Activated CD4-positive, alpha-beta T cell treated with anti-CD3 and anti-CD28 coated beads for 24 hours (primary cell): ENCODE results near the gene ACOT7.
"Not testable (repeated sequence)": the region's sequence is repeated elsewhere in the genome, so short reads cannot be mapped to it uniquely, and the experiment has no call there.

ENCODE experiments used
- DNase-seq, 2 donors: peaks; one replicate each; pipeline ENCODE4 v3.0.0-alpha.2; 2020; ENCODE audit warnings: low read depth in 2 of 2

The ACOT7 gene

DNA sequence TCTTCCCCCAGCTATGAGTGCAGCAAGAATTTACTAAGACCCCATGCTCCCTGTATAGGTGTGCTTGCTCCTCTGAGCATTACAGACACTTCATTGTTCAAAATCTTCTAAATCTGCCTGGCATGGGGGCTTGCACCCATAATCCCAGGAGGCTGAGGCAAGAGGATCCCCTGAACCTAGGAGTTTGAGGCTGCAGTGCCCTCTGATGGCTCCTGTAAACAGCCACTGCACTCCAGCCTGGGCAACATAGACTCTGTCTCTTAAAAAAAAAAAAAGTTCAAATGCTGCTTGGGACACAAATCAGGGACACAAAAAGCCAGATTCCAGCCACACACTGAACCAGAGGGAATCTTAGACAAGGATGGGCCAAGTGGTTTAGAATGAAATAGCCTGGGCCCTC, 3.4 kb upstream of the ACOT7 start:
- no peak for DNase-seq

DNA sequence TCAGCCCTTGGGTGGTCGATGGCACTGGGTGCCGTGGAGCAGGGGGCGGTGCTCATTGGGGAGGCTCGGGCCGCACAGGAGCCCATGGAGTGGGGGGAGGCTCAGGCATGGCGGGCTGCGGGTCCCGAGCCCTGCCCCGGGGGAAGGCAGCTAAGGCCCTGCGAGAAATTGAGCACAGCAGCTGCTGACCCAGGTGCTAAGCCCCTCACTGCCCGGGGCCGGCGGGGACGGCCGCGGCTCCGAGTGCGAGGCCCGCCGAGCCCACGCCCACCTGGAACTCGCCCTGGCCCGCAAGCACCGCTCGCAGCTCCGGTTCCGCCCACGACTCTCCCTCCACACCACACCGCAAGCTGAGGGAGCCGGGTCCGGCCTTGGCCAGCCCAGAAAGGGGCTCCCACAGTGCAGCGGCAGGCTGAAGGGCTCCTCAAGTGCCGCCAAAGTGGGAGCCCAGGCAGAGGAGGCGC, 2.2 kb upstream of the ACOT7 start:
- DNase-seq, result not testable (repeated sequence)

DNA sequence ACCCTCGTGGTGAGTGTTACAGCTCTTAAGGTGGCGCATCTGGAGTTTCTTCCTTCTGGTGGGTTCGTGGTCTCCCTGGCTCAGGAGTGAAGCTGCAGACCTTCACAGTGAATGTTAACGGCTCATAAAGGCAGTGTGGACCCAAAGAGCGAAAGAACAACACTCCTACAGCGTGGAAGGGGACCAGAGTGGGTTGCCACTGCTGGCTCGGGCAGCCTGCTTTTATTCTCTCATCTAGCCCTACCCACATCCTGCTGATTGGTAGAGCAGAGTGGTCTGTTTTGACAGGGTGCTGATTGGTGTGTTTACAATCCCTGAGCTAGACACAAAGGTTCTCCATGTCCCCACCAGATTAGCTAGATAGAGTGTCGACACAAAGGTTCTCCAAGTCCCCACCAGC, 1.6 kb upstream of the ACOT7 start:
- not testable (repeated sequence) for DNase-seq

DNA sequence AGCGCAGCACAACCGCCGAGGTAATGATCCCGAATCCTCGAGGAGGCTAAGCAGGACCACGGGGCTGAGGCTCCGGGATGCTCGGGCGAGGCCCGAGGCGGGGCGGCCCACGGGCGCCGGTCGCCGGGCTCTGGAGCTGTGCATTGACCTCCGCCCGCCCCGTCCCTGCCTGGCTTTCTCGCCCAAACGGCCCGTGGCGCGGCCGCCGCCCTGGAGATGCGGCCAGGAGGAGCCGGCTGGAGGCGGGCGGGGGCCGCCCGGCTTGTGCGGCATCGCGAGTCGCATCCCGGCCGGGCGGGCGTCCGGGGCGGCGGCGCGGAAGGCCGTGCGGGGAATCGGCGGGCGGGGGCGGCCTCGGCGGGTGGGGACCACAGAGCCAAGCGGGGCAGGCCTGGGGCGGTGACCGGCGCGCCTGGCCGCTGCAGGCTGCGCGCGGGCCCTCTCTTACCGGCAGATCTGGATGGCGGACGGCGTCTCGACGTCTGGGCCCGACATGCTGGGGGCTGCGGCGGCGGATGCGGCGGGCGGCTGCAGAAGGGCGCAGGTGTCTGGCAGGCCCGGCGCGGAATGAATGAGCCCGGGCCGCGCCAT, 663 bp downstream of the ACOT7 start:
- no peak for DNase-seq

DNA sequence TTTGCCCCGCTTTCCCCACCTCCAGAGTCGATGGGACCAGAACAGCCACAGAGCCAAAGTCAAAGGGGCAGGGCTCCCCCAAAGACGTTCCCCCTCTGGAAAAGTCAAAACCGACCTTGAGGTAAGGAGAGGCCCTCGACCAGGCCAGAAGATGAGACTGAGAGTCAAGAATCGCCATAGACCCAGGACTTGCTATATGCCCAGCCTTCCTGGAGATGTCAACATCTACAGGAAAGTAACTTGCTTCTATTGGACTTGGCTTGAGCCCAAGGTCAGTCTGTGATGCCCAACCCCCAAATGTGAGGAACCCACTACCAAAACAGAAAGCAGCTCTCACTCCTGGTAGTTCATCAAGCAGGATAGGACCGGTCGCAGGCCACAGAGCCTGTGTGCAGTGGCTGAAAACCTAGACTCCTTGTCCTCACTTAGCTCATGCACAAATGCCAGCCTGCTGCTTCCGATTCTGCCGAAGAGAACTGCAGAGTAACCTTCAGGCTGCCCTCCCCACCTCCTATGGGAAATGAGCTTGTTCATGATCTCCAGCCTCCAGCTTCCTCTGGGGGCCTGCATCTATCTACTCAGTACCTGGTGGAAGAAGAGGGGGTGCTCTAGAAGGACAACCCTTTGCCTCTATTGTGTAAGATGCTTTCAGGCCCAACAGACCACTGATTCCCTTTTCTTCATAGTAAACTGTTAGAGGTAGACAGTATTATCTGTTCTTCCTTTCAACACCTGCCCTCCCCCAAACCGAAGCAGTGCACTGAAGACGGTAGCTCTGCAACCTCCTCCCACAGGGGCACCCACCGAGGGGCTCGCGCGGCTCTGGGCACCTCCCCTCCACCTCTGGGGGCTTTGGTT, 1.4 kb downstream of the ACOT7 start:
- DNase-seq, result no peak

DNA sequence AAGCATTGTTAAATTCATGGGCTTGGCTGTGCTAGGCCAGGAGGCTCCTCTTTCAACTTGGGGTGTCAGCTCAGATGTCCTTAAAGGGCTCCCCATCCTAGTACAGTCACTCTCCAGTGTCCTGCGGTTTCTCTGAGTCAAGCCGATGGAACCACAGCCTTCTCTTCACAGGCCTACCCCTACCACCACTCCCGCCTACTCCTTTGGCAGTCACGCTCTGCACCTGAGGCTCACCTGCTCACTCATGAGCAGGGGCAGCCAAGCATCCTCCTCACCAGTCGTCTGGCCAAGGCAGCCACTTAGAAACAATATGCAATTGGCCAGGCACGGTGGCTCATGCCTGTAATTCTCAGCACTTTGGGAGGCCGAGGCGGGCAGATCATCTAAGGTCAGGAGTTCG, 3.6 kb downstream of the ACOT7 start:
- no peak for DNase-seq

DNA sequence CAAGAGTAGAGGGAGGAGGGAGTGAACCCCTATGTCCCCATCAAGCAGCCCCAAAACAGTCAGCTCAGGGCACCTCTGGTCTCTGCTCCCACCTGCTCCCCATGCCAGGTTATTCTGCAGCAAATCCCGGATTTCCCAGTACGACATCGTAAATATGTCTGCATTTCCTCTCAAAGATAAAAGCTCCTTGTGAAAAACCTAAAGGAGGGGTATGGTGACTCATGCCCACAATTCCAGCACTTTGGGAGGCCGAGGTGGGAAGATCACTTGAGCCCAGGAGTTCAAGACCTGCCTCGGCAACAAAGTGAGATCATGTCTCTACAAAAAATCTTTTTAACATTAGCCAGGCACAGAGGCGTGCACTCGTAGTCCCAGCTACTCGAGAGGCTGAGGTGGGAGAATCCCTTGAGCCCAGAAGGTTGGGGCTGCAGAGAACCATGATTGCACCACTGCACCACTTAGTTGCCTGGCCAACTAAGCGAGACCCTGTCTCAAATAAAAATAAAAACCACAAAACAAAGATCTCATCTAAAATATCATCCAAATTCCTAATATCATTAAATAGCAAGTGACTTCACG, 7.1 kb downstream of the ACOT7 start:
- DNase-seq, result no peak

DNA sequence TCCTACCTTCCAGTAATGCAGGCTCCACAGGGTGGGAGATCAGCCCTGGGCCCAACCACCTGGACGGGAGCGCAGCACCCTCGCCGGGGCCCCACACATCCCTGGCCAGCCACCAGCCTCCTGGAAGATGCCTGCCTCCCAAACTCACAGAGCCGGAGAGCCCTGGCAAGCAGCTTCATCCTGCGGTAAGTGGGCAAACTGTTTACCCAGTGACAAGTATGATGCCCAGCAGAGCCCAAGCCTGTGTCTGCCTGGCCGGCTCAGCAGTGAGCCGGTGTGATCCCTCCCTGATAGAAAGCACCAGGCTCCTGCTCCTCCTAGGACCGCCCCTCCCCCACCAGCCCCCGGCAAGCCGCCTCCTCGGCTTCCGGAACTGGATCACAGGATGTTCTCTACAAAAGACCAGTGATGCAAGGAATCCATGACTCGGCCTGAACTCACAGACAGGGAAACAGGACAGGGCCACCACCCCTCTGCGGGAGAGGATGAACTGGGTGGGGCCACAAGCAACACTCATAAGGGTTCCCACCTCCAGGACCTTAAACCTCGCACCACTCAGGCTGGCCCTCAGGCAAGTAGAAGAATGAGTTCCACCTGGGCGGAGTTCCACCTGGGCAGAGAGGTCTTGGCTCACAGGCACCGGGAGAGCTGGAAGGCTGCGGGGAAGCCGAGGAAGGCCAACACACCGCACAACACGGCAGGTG, 7.9 kb downstream of the ACOT7 start:
- no peak for DNase-seq

DNA sequence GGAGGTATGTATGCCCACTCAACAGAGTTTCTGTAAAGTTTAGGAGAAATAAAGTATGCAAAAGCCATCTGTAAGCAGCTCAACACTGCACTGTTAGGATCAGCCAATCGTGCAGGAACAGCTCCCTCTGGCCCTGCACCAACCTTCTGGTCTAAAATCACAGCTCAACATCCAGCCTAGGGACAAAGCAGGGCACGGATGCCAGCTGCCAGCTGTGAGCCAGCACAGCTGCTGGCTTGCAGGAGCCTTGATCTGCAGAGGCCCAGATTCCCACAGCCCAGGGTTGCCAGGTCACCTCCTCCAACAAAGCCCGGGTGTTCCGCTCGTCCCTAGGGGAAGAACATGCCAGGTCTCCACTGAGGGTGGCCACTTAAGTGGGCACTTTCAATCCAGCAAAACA, 8.6 kb downstream of the ACOT7 start:
- DNase-seq, result no peak

DNA sequence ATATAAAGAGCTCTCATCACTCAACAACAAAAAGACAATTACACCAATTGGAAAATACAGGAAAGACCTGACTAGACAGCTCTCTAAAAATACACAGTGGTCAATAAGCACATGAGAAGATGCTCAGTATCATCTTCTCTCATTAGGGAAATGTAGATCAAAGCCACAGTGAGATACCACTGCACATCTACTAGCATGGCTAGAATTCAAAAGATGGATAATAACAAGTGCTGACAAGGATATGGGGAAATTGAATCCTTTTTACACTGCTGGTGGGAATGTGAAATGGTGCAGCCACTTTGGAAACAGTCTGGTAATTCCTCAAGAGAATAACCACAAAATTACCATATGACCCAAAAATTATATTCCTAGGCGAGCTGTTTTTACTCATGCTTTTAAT, 9.4 kb downstream of the ACOT7 start:
- no peak for DNase-seq

DNA sequence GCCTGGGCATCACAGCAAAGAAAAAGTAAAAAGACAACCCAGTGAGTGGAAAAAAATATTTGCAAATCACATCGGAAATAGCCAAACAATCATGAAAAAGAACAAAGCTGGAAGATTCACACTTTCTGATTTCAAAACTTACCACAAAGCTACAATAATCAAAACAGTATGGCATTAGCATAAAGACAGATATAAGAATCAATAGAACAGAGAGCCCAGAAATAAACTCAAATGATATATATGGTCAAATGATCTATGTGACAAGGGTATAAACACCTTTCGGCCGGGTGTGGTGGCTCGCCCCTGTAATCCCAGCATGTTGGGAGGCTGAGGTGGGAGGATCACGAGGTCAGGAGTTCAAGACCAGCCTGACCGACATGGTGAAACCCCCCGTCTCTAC, 13.5 kb downstream of the ACOT7 start:
- no peak for DNase-seq

DNA sequence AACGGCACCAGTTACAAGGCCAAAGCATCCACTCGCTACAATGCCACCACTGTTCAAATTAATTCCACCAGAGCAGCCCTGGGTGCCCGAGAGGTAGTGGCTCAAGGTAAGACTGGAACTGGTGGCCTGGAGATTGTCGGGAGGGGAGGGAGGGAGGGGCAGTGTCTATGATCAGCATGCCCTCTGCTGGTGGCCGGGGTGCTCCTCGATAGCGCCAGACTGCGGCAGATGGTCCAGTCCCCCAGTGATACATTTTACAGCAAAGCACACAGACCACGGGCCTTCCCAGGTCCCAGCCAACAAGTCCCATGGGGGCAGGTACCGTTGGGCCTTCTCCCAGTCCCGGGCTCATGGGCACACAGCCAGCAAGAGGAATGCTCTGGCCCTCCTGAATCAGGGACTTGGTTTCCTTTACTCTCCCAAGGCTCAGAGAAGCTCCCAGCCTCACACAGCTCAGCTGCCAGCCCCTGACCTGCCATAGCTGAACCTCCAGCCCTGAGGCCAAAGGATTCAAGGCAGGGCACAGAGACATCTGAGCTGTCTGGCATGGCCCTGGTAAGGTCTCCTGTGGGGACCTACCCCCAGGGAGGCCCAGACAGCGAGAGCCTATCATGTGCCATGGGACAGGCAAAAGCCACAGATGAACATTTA, 15.3 kb downstream of the ACOT7 start:
- DNase-seq, result no peak

DNA sequence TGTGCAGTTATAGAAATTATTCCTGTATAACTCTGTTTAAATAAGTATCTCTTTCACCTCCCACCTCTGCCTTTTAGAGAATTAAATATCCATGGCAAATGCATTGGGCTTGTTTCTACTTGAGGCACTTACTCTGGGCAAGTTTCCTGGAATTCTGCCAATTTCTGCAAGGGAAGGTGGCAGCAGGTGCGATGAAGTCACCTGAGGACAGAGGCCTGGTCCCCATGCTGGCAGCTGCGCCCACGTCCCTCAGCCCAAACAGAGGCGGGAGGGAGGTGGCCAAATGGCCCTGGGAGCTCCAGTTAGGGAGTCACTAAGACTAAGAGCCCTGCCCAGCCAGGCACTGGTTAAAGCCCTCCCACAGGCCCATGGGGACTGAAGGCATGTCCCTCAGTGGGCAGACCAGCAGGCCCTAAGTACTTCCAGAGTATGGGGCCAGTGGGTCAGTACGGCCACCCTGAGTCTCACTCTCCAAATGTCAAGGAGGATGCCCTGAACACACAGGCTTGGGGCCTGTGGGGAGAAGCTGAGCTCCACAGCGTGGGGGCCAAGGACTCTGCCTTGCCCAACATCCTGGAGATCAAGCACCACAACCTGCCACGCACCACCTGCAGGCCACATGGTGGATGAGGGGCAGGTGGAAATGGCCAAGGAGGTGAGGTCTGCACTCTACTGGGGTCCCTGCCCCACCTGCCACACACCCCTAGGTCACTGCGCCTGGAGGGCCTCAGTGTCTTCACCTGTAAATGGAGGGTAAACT, 19.4 kb downstream of the ACOT7 start:
- no peak for DNase-seq

DNA sequence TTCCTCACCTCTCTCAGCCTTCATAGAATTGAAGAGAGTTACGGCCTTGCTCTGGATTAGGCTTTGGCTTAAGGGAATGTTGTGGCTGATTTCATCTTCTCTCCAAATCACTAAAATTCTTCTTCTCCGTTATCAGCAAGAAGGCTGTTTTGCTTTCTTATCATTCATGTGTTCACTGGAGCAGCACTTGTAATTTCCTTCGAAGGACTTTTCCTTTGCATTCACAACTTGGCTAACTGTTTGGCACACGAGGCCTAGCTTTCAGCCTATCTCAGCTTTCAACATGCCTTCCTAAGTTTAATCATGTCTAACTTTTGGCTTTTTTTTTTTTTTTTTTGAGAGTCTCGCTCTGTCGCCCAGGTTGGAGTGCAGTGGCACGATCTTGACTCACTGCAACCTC, 21.3 kb downstream of the ACOT7 start:
- not testable (repeated sequence) for DNase-seq

DNA sequence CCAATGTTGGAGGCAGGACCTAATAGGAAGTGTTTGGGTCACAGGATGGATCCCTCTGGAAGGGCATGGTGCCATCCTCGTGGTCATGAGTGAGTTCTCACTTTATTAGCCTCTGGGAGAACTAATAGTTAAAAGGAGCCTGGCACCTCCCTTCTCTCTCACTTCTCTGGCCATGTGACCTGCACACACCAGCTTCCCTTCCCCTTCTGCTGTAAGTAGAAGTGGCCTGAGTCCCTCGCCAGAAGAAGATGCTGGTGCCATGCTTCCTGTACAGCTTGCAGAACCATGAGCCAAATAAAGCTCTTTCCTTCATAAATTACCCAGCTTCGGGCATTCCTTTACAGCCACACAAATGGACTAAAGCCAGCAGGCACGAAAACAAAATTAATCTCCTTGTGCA, 23.6 kb downstream of the ACOT7 start:
- no peak for DNase-seq

DNA sequence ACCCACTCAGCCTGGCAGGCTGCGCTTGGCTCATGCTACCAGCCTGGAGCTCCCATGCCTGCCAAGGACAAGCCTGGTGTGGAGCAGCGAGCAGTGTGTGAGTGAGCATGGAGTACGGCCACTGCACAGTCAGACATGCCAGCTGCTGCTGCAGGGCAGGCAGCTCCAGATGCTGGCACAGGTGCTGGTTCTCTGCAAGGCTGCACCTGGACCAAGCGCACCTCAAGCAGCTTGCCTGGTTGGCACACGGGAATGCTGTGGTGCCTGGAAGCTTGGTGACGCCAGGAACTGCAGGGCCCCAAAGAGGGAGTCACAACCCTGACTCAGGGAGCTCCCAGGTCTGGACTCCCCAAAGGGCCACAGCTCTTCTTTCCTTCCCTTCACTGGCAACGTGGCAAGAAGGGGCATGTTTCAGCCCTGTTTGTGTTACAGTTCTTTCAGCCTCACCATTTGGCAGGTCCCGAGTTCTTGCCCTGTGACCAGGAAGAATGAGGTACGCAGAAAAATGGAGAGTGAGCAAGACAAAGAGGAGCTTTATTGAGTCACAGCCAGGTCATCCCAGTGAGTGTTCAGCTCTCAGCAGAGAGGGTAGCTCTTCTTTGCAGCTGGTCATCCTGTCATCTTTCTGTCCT, 26.1 kb downstream of the ACOT7 start:
- no peak for DNase-seq

DNA sequence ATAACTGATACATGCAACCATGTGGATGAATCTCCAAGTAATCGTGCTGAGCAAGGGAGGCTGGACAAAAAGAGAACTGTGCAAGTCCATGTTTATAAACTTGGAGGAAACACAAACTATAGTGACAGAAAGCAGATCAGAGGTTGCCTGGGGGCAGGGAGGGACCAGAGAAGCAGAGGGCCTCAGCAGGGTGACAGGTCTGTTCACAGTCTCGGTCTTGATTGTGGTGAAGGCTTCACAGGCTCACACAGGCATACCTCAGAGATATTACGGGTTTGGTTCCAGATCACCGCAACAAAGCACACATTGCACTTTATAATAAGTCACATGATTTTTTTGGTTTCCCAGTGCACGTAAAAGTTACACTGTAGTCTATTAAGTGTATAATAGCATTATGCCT, 28.5 kb downstream of the ACOT7 start:
- no peak for DNase-seq

DNA sequence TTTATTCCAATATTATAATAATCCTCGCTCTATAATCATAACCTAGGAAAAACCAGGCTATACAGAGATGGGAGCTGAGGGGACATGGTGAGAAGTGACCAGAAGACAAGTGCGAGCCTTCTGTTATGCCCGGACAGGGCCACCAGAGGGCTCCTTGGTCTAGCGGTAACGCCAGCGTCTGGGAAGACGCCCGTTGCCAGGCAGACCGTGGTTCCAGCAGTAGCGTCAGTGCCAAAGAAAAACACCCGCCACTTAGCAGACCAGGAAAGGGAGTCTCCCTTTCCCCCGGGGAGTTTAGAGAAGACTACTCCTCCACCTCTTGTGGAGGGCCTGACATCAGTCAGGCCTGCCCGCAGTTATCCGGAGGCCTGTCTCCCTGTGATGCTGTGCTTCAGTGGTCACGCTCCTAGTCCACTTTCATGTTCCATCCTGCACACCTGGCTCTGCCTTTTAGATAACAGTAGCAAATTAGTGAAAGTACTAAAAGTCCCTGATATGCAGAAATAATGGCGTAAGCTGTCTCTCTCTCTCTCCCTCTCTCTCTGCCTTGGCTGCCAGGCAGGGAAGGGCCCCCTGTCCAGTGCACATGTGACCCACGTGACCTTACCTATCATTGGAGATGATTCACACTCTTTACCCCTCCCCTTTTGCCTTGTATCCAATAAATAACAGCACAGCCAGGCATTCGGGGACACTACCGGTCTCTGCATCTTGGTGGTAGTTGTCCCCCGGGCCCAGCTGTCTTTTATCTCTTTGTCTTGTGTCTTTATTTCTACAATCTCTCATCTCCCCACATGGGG, 30.3 kb downstream of the ACOT7 start:
- DNase-seq, result not testable (repeated sequence)

DNA sequence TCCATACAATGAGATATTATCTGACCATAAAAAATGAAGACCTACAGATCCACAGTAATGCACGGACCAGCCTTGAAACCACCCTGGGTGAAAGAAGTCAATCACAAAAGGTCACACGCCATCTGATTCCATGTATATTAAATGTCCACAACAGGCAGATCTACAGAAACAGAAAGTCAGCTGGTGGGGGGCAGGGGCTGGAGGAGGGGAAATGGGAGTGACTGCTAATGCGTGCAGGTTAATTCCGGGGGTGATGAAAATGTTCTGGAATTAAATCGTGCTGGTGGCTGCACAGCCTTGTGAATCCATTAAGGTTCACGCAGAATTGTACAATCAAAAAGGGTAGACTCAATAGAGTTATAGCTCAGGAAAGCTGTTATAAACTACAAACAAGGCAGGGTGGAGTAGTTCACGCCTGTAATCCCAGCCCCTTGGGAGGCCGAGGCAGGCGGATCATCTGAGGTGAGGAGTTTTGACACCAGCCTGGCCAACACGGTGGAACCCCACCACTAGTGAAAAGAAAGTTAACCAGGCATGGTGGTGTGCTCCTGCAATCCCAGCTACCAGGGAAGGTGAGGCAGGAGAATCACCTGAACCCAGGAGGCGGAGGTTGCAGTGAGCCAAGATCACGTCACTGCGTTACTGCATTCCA, 32.3 kb downstream of the ACOT7 start:
- DNase-seq, result no peak
